ENCODE results near the gene TMEM184B.

TMEM184B gene

GRCh38 chr22:38313384-38313955, 40.7 kb upstream of the TMEM184B start:
- Histone ChIP-seq H3K4me2 (ENCODE audit: low read depth, low read length, poor library complexity, severe bottlenecking) (no peak overlapping the region), H3K9me2 (replicated peaks; ENCODE audit: insufficient read depth, low read length) (no peaks in the 10 kb centered on the region), H3K27ac (ENCODE audit: low read depth, low read length) (no peak overlapping the region), H3K36me3 (ENCODE audit: low read length) (no peaks in the 10 kb centered on the region), H3K4me3 (ENCODE audit: insufficient read depth, low read length, poor library complexity, severe bottlenecking) (no peak overlapping the region), H3K27me3 (ENCODE audit: low read length) (no peaks in the 10 kb centered on the region), H2AFZ (ENCODE audit: low read depth, low read length, severe bottlenecking) (no peak overlapping the region), H4K20me1 (ENCODE audit: low read depth, low read length) (no peaks in the 10 kb centered on the region), H3K9ac (ENCODE audit: low read length) (no peak overlapping the region), H3K79me2 (ENCODE audit: insufficient read depth, low read length) (no peaks in the 10 kb centered on the region), H3K9me3 (ENCODE audit: insufficient read depth, low read length) (no peaks in the 10 kb centered on the region), H3F3A (ENCODE audit: insufficient read depth) (peaks cover 12% of the 10 kb centered on the region)
- TF ChIP-seq CTCF (IDR thresholded peaks at IDR 0.05; ENCODE audit: insufficient read depth, low read length, poor library complexity, severe bottlenecking), result no peak
- TF ChIP-seq EZH2phosphoT487 (conservative IDR thresholded peaks at IDR 0.05; ENCODE audit: low read length), result no peak

GRCh38 chr22:38312261-38312800, 39.5 kb upstream of the TMEM184B start:
- no peaks in the 10 kb centered on the region for H3K9me2 ChIP-seq (replicated peaks; ENCODE audit: insufficient read depth, low read length)
- H3K36me3 ChIP-seq (ENCODE audit: low read length), result no peaks in the 10 kb centered on the region
- TF ChIP-seq EZH2phosphoT487 (conservative IDR thresholded peaks at IDR 0.05; ENCODE audit: low read length) (no peak), CTCF (IDR thresholded peaks at IDR 0.05; ENCODE audit: insufficient read depth, low read length, poor library complexity, severe bottlenecking) (no peak)
- H3K79me2 ChIP-seq (ENCODE audit: insufficient read depth, low read length), result no peaks in the 10 kb centered on the region
- H3F3A ChIP-seq (ENCODE audit: insufficient read depth), result peaks cover 12% of the 10 kb centered on the region
- no peak overlapping the region for H3K9ac ChIP-seq (ENCODE audit: low read length)
- H3K27ac ChIP-seq (ENCODE audit: low read depth, low read length), result no peak overlapping the region
- no peaks in the 10 kb centered on the region for H3K9me3 ChIP-seq (ENCODE audit: insufficient read depth, low read length)
- no peak overlapping the region for H3K4me2 ChIP-seq (ENCODE audit: low read depth, low read length, poor library complexity, severe bottlenecking)
- H3K4me3 ChIP-seq (ENCODE audit: insufficient read depth, low read length, poor library complexity, severe bottlenecking), result no peak overlapping the region
- no peaks in the 10 kb centered on the region for H3K27me3 ChIP-seq (ENCODE audit: low read length)
- H4K20me1 ChIP-seq (ENCODE audit: low read depth, low read length), result no peaks in the 10 kb centered on the region
- H2AFZ ChIP-seq (ENCODE audit: low read depth, low read length, severe bottlenecking), result no peak overlapping the region

GRCh38 chr22:38311323-38311620, 38.5 kb upstream of the TMEM184B start:
- Histone ChIP-seq H3F3A (ENCODE audit: insufficient read depth) (peaks cover 8% of the 10 kb centered on the region), H3K9ac (ENCODE audit: low read length) (no peak overlapping the region), H3K79me2 (ENCODE audit: insufficient read depth, low read length) (no peaks in the 10 kb centered on the region), H3K9me2 (replicated peaks; ENCODE audit: insufficient read depth, low read length) (no peaks in the 10 kb centered on the region), H3K4me3 (ENCODE audit: insufficient read depth, low read length, poor library complexity, severe bottlenecking) (no peak overlapping the region), H3K36me3 (ENCODE audit: low read length) (no peaks in the 10 kb centered on the region), H2AFZ (ENCODE audit: low read depth, low read length, severe bottlenecking) (no peak overlapping the region), H3K27ac (ENCODE audit: low read depth, low read length) (no peak overlapping the region), H3K4me2 (ENCODE audit: low read depth, low read length, poor library complexity, severe bottlenecking) (no peak overlapping the region), H3K9me3 (ENCODE audit: insufficient read depth, low read length) (no peaks in the 10 kb centered on the region), H4K20me1 (ENCODE audit: low read depth, low read length) (no peaks in the 10 kb centered on the region), H3K27me3 (ENCODE audit: low read length) (no peaks in the 10 kb centered on the region)
- TF ChIP-seq EZH2phosphoT487 (conservative IDR thresholded peaks at IDR 0.05; ENCODE audit: low read length), result no peak
- TF ChIP-seq CTCF (IDR thresholded peaks at IDR 0.05; ENCODE audit: insufficient read depth, low read length, poor library complexity, severe bottlenecking), result no peak

Data from SU-DHL-6 (cell line).